Smooth muscle cell of the umbilical artery (primary cell): Measurements from ENCODE around the gene RGR. TPM values are rescaled to one million over a fixed set of nuclear protein-coding genes. Genes with fewer than 3 reads are reported as not detected.

Experiments
- total RNA-seq: library from RNA; depleted of rRNA; stranded (reverse); fragments of >200 nt; gene quantifications from 2 replicates; pipeline ENCODE4 v1.2.3, GENCODE V29; 2014

The RGR gene, protein sequence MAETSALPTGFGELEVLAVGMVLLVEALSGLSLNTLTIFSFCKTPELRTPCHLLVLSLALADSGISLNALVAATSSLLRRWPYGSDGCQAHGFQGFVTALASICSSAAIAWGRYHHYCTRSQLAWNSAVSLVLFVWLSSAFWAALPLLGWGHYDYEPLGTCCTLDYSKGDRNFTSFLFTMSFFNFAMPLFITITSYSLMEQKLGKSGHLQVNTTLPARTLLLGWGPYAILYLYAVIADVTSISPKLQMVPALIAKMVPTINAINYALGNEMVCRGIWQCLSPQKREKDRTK
- total RNA-seq, result not detected in 2 replicates

DNA sequence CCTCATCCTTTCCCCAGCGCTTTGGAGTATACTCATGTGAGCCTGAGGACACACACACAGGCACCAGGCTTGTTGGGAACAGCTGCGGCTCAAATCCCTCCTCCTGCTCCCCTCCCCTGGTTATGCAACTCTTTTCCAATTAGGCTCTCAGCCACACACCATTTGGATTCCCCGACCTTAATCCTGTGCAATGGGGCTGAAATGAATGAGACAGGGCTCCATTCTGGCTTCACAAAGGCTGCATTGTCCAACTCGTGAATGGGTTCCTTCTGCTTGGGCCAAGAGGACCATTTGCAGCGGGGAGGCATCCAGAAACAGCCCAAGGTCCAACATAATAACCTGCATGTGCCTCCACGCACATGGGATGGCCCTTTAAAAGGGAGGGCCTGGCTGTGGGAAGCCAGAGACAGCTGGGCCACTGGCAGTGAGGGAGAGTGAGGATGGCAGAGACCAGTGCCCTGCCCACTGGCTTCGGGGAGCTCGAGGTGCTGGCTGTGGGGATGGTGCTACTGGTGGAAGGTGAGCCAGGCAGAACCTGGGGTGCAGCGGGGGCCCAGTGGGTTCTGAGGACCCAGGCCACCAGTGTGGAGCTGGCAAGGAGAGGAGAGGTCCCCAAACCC, at the start of gene RGR:
Gene RGR (plus strand): TSS at position 403 of the 620 bp plus-strand sequence. CDS start 38 bp downstream, at position 441.

GRCh38 chr10:84225427-84226173, 19.3 kb upstream of the RGR start, which contains the start of gene LRIT2:
TSS of gene LRIT2 (minus strand) at chr10:84225544. CDS start at chr10:84225520, 24 bp downstream.

GRCh38 chr10:84241185-84241790, 3.6 kb upstream of the RGR start, which contains the start of gene LRIT1:
TSS of gene LRIT1 (minus strand) at chr10:84241546. CDS start at chr10:84241439, 107 bp downstream.

Other genes starting within 250 kb of the RGR start
- 167 and 217 TPM in 2 replicates for gene GHITM, start 105.5 kb upstream of the RGR start, total RNA-seq
- not detected in 2 replicates for gene GPR15LG, start 71.3 kb upstream of the RGR start, total RNA-seq
- gene CDHR1, start 50.5 kb upstream of the RGR start, total RNA-seq, result under 0.01 and 0.18 TPM in 2 replicates
- gene LRIT2, start 19.5 kb upstream of the RGR start, total RNA-seq, result not detected in 2 replicates
- not detected in 2 replicates for gene LRIT1, start 3.5 kb upstream of the RGR start, total RNA-seq
- gene CCSER2, start 83.5 kb downstream of the RGR start, total RNA-seq, result 24.1 and 40.0 TPM in 2 replicates